GM12892 (cell line): ENCODE data around the gene SPEF1.

ENCODE experiments used
- POLR2A ChIP-seq: IDR thresholded peaks from 2 replicates; pipeline ENCODE4 v1.6.1; 2011; ENCODE audit warnings: low read depth, low read length, control low read depth
- POLR2AphosphoS5 ChIP-seq: IDR thresholded peaks from 2 replicates; pipeline ENCODE4 v1.6.1; 2011; ENCODE audit warnings: low read depth, low read length, control low read depth
- TAF1 ChIP-seq: IDR thresholded peaks from 2 replicates; pipeline ENCODE4 v1.6.1; 2011; ENCODE audit warnings: low read depth, mild to moderate bottlenecking, control low read depth, low read length, borderline replicate concordance

GRCh38 chr20:3747471-3747870 lies 33.8 kb downstream of the SPEF1 start:
- TF ChIP-seq POLR2A (no peak), POLR2AphosphoS5 (no peak), TAF1 (no peak)
